ENCODE data around the gene BCL2L14.

BCL2L14 gene

DNA sequence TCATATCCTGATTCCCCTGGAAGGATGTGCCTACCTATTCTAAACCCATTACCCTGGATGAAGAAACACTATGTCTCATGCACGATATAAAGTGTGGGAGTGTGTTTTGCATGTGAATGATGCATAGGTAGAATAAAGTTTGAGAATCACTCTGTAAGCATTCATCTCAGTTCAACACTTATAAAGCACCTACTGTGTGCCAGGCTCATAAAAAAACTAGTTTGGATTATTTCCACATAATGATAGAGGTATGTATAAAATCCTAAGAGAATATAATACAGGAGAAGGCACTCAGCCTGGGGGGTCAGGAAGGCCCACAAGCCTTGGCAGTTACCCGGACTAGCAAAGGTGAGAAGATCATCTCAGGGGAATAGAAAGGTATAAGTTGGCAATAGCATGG is 41.1 kb upstream of the BCL2L14 start:
- TF ChIP-seq, protein P1, sequence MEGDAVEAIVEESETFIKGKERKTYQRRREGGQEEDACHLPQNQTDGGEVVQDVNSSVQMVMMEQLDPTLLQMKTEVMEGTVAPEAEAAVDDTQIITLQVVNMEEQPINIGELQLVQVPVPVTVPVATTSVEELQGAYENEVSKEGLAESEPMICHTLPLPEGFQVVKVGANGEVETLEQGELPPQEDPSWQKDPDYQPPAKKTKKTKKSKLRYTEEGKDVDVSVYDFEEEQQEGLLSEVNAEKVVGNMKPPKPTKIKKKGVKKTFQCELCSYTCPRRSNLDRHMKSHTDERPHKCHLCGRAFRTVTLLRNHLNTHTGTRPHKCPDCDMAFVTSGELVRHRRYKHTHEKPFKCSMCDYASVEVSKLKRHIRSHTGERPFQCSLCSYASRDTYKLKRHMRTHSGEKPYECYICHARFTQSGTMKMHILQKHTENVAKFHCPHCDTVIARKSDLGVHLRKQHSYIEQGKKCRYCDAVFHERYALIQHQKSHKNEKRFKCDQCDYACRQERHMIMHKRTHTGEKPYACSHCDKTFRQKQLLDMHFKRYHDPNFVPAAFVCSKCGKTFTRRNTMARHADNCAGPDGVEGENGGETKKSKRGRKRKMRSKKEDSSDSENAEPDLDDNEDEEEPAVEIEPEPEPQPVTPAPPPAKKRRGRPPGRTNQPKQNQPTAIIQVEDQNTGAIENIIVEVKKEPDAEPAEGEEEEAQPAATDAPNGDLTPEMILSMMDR (IDR thresholded peaks at IDR 0.05): no peak

DNA sequence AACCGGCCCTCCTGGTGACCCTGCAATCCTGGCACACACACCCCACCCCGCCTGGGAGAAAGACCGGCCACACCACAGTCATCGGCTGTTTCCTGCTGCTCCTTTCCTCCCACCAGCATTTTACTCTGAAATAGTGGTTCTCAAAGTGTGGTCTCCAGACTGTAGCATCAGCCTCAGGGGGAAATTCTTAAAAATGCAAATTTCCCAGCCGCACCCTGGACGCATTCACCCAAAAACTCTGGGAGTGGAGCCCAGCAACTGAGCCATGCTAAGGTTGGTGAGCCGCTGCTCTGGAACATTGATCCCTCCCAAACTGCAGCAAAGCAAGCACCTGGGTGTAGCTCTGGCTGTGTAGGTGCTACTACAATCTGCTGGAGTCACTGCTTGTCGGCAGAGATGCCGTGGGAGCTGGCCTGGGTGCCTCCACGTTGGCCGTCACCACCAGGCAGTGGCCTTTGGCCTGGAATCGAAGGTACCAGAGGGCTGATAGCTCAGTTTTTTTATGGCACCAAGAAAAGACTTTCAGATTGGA is 38.4 kb upstream of the BCL2L14 start:
- TF ChIP-seq, protein P1 (IDR thresholded peaks at IDR 0.05): no peak

DNA sequence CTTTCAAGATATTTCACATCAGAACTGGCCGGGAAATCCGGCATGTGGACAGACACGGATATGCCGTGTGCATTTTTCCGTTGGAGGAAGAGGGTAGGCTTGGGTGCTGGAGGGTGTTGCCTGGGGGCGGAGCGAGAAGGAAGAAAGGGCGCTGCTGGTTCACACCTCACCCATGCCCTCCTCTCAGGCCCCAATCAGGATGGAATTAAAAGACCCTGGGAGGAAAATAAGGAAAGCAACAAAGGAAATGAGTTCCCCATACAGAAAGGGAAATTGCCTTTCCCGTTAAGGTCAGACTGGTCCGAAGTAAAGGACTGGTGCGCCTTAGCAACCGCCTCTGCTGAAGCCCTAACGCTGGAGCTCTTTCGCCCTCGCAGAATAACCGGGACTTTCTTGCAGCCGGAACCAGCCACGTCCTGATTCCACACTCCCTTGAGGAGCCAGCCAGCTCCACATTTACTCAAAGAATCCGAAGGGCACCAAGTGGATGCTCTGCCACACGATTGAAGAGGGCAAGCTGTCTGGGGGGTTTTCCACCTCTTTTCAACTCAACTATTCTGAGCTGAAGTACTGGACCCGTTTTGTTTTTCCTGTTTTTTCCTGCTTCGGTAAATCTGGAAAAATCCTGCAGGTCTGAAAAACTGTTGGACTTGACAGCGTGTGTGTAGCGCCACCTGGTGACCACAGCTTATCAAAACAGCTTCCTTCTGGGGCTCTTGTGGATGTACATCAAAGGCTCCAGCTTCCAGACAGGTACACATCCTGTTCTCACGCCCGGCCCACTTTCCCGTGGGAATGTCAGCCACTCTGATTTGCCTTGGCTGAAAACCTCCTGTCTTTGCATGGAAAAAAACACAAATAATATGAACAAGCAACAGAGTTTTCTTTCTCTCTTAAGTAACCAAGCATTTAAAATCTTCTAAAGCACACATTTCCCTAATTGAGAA is 37.6 kb upstream of the BCL2L14 start:
- TF ChIP-seq, protein P1 (IDR thresholded peaks at IDR 0.05): peak; percentile 85

DNA sequence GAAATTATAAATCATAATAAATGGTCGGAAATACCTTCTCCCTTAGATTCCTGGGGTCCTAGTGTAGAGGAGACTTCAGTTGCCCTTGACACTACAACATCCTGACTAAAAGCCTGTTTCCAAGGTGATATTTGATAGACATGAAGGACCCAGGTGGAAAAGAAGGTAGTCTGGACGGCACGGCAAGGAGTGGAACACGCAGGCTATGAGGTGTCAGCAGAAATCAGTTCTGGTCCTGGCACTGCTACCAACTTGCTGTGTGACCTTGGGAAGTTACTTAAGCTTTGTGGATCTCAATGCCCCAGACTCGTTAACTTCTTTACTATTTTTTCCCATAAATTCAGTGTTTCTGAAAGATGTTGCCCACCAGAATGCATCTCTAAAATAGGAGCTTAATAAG is 36.9 kb upstream of the BCL2L14 start:
- TF ChIP-seq, protein P1 (IDR thresholded peaks at IDR 0.05): no peak

DNA sequence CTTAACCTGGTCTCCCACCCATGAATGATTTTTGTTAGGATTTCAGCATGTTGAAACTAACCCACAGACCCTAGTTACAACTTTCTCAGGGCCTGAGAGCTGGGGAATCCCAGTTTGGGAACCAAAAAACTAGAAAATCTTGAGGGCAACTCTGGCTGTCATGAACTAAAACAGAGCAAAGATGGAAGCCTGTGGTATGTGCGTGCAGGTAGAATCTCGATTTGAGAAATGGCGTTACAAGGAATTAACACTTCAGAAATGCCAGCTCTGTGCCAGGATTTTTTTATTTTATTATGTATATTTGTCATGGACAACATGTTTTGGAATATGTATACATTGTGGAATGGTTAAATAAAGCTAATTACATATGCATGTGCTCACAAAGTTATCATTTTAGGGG is 36.4 kb upstream of the BCL2L14 start:
- TF ChIP-seq, protein P1 (IDR thresholded peaks at IDR 0.05): no peak

DNA sequence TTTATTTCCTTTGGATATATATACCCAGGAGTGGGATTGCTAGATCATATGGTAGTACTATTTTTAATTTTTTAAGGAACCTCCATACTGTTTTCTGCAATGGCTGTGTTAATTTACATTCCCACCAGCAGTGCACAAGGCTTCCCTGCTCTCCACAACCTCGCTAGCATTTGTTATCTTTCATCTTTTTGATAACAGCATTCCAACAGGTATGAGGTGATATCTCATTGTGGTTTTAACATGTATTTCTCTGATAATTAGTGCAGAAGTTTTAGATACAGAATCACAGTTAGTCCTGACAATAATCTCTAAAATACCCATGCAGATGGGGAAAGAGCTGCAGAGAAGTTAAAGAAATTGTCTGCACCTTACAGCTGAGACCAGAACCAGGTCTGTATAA is 35.5 kb upstream of the BCL2L14 start:
- TF ChIP-seq, protein P1 (IDR thresholded peaks at IDR 0.05): no peak

DNA sequence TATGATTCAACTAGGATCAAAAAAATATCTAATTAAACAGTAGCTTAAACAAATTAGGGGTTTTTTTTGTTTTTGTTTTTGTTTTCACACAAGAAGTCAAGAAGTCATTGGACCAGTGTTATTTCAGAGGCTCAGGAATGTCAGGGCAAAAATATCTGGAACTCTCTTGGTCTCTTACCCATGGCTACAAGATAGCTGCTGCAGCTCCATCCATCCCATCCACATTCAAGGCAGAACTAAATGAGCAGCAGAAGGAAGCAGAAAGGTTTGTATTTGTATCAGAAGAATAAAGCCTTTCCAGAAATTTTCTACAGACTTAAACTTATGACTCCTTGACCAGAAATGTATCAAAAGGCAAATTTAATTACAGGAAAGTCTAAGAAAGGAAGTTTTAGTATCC is 33.8 kb upstream of the BCL2L14 start:
- TF ChIP-seq, protein P1 (IDR thresholded peaks at IDR 0.05): no peak

Measured in LNCAP (cell line).